Vagina (tissue), 2 donors: ENCODE measurements around the gene ATP2B2.

Experiments used
- POLR2AphosphoS5 ChIP-seq, 2 donors: sonication (generic); formaldehyde crosslinking; IDR thresholded peaks; one replicate each; pipeline ENCODE4 v1.9.0; 2017; ENCODE audit warnings: antibody characterized with exemption in 2 of 2, mild to moderate bottlenecking in 2 of 2, low read depth in 1 of 2; ENCODE audit not compliant: insufficient read depth in 1 of 2
- TF ChIP-seq, protein P1 (sequence below), 3 experiments: fragments of 450-650 bp in 2 of 3; fragments of 200-600 bp in 1 of 3; sonication (generic) in 1 of 3; IDR thresholded peaks; one replicate each; pipeline ENCODE4 v1.5.1; 2017 to 2019; ENCODE audit warnings: antibody characterized with exemption in 3 of 3, mild to moderate bottlenecking in 2 of 3, moderate library complexity in 2 of 3

DNA sequence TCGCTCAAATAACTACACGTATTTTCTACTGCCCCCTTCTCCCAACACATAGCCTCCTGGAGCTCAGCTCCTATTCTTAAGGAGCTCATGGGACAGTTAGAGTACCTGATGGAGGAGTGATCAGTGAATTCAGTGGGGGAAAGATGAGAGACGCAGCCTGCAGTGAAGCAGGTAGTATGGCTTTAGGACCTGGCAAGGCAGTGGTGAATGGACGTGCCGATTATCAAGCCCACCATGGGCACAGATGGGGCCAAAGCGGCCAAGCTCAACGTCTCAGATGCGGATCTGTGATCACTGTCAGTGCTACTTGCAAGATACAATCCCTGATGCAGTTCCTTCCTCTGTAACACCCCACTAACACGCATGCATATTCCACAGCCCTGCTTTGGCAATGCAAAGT lies 45.8 kb upstream of the ATP2B2 start:
- TF ChIP-seq, protein P1, sequence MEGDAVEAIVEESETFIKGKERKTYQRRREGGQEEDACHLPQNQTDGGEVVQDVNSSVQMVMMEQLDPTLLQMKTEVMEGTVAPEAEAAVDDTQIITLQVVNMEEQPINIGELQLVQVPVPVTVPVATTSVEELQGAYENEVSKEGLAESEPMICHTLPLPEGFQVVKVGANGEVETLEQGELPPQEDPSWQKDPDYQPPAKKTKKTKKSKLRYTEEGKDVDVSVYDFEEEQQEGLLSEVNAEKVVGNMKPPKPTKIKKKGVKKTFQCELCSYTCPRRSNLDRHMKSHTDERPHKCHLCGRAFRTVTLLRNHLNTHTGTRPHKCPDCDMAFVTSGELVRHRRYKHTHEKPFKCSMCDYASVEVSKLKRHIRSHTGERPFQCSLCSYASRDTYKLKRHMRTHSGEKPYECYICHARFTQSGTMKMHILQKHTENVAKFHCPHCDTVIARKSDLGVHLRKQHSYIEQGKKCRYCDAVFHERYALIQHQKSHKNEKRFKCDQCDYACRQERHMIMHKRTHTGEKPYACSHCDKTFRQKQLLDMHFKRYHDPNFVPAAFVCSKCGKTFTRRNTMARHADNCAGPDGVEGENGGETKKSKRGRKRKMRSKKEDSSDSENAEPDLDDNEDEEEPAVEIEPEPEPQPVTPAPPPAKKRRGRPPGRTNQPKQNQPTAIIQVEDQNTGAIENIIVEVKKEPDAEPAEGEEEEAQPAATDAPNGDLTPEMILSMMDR (IDR thresholded peaks at IDR 0.05) = no peak
- no peak for TF ChIP-seq POLR2AphosphoS5 (IDR thresholded peaks at IDR 0.05; ENCODE audit: insufficient read depth in 1 of 2, low read depth in 1 of 2)
